Liver (tissue), 9 donors: ENCODE measurements around the gene DEXI. TPM values are rescaled to one million over a fixed set of nuclear protein-coding genes. Genes with fewer than 3 reads are reported as not detected.

ENCODE experiments used
- DNase-seq: peaks from one replicate; pipeline ENCODE4 v3.0.0-alpha.2; 2017; ENCODE audit warnings: low spot score
- H3K27ac ChIP-seq, 2 donors: one replicate each; pipeline ENCODE4 v1.7.0; 2013; ENCODE audit warnings: inconsistent platforms in 2 of 2, low read length in 2 of 2, control low read depth in 1 of 2, low read depth in 1 of 2, mild to moderate bottlenecking in 1 of 2
- H3K27me3 ChIP-seq, 4 donors: one replicate each; pipeline versions ENCODE4 v1.6.1 to v1.7.0; 2013; ENCODE audit warnings: low read length in 3 of 4, inconsistent platforms in 1 of 4, mild to moderate bottlenecking in 1 of 4, moderate library complexity in 1 of 4; ENCODE audit not compliant: control insufficient read depth in 4 of 4, insufficient read depth in 4 of 4
- H3K36me3 ChIP-seq, 4 donors: one replicate each; pipeline versions ENCODE4 v1.6.1 to v1.7.0; 2013; ENCODE audit warnings: low read length in 3 of 4, mild to moderate bottlenecking in 3 of 4, low read depth in 1 of 4, moderate library complexity in 1 of 4; ENCODE audit not compliant: control insufficient read depth in 4 of 4, insufficient read depth in 3 of 4
- H3K4me1 ChIP-seq, 4 donors: one replicate each; pipeline versions ENCODE4 v1.6.1 to v1.7.0; 2013; ENCODE audit warnings: low read length in 3 of 4, mild to moderate bottlenecking in 3 of 4, moderate library complexity in 1 of 4; ENCODE audit not compliant: control insufficient read depth in 4 of 4, insufficient read depth in 4 of 4
- H3K4me3 ChIP-seq, 3 donors: one replicate each; pipeline versions ENCODE4 v1.6.1 to v1.7.0; 2013; ENCODE audit warnings: low read length in 3 of 3, control low read depth in 1 of 3, low read depth in 1 of 3, mild to moderate bottlenecking in 1 of 3
- H3K9ac ChIP-seq, 2 donors: one replicate each; pipeline ENCODE4 v1.7.0; 2013; ENCODE audit warnings: low read length in 2 of 2, mild to moderate bottlenecking in 2 of 2, moderate library complexity in 2 of 2, control low read depth in 1 of 2, low read depth in 1 of 2
- H3K9me3 ChIP-seq, 4 donors: one replicate each; pipeline versions ENCODE4 v1.6.1 to v1.7.0; 2013; ENCODE audit warnings: low read length in 3 of 4; ENCODE audit not compliant: control insufficient read depth in 4 of 4
- EGR1 ChIP-seq, 2 donors: IDR thresholded peaks; 2 replicates each; pipeline ENCODE4 v1.6.1; 2016 to 2018; ENCODE audit warnings: antibody characterized with exemption in 2 of 2, low read depth in 2 of 2
- FOXA1 ChIP-seq: IDR thresholded peaks from 2 replicates; pipeline ENCODE4 v1.6.1; 2016; ENCODE audit warnings: antibody characterized with exemption
- FOXA2 ChIP-seq: IDR thresholded peaks from 2 replicates; pipeline ENCODE4 v1.6.1; 2016; ENCODE audit warnings: antibody characterized with exemption
- GABPA ChIP-seq, 2 donors: IDR thresholded peaks in 1 of 2; conservative IDR thresholded peaks in 1 of 2; 2 replicates each; pipeline ENCODE4 v1.6.1; 2016; ENCODE audit warnings: antibody characterized with exemption in 2 of 2, mild to moderate bottlenecking in 1 of 2, moderate library complexity in 1 of 2
- HNF4A ChIP-seq, 2 donors: conservative IDR thresholded peaks; 2 replicates each; pipeline ENCODE4 v1.6.1; 2016; ENCODE audit warnings: antibody characterized with exemption in 2 of 2, mild to moderate bottlenecking in 2 of 2
- HNF4G ChIP-seq: IDR thresholded peaks from 2 replicates; pipeline ENCODE4 v1.6.1; 2016; ENCODE audit warnings: antibody characterized with exemption
- NR2F2 ChIP-seq: IDR thresholded peaks from 2 replicates; pipeline ENCODE4 v1.6.1; 2016; ENCODE audit warnings: antibody characterized with exemption
- RAD21 ChIP-seq, 2 donors: IDR thresholded peaks; 2 replicates each; pipeline ENCODE4 v1.6.1; 2016; ENCODE audit warnings: antibody characterized with exemption in 2 of 2, mild to moderate bottlenecking in 2 of 2
- RXRA ChIP-seq, 2 donors: IDR thresholded peaks; 2 replicates each; pipeline ENCODE4 v1.6.1; 2017 to 2018; ENCODE audit warnings: antibody characterized with exemption in 2 of 2, mild to moderate bottlenecking in 1 of 2
- SP1 ChIP-seq: IDR thresholded peaks from 2 replicates; pipeline ENCODE4 v1.6.1; 2018; ENCODE audit warnings: antibody characterized with exemption, mild to moderate bottlenecking
- TAF1 ChIP-seq: conservative IDR thresholded peaks from 2 replicates; pipeline ENCODE4 v1.6.1; 2016; ENCODE audit warnings: antibody characterized with exemption, mild to moderate bottlenecking
- YY1 ChIP-seq: IDR thresholded peaks from 2 replicates; pipeline ENCODE4 v1.6.1; 2016; ENCODE audit warnings: antibody characterized with exemption, mild to moderate bottlenecking
- WGBS: extraction: QIAGEN DNeasy Blood & Tissue Kit; methylation state at CpG from one replicate; pipeline ENCODE4 v1.1.7; 2013; 5-methylcytosine and 5-hydroxymethylcytosine counted together
- polyA plus RNA-seq, 2 donors: library from polyadenylated mRNA; stranded (reverse) in 1 of 2; unstranded in 1 of 2; fragments of 200-250 nt in 1 of 2; fragments of >200 nt in 1 of 2; fragmentation: Nextera tagmentation in 1 of 2; extraction: Ambion mirVana in 1 of 2; gene quantifications; one replicate each; pipeline versions ENCODE4 v1.2.1 to v1.2.3, GENCODE V29; 2013 to 2015
- total RNA-seq, 2 donors: library from RNA; depleted of rRNA; stranded (reverse); fragments of >200 nt; gene quantifications; one replicate each; pipeline ENCODE4 v1.2.3, GENCODE V29; 2014
- TF ChIP-seq, protein P1 (sequence below): IDR thresholded peaks from 2 replicates; pipeline ENCODE4 v1.6.1; 2016; ENCODE audit warnings: antibody characterized with exemption
- TF ChIP-seq, protein P2 (sequence below): IDR thresholded peaks from 2 replicates; pipeline ENCODE4 v1.6.1; 2016; ENCODE audit warnings: antibody characterized with exemption
- TF ChIP-seq, protein P3 (sequence below): IDR thresholded peaks from 2 replicates; pipeline ENCODE4 v1.6.1; 2016; ENCODE audit warnings: antibody characterized with exemption, mild to moderate bottlenecking
- TF ChIP-seq, protein P4 (sequence below): fragments of 150-350 bp; IDR thresholded peaks from 2 replicates; pipeline ENCODE4 v1.5.1; 2017; ENCODE audit warnings: improper control_type of control experiment, low read depth, low read length; ENCODE audit not compliant: missing input control
- donor health status: healthy.
- donor health status: healthy.
- donor health status: healthy.
- donor health status: healthy.
- donor health status: healthy.

The DEXI gene
- total and polyA plus RNA-seq, 4 donors = 13.6 to 69.9 (median 41.8) TPM

DNA sequence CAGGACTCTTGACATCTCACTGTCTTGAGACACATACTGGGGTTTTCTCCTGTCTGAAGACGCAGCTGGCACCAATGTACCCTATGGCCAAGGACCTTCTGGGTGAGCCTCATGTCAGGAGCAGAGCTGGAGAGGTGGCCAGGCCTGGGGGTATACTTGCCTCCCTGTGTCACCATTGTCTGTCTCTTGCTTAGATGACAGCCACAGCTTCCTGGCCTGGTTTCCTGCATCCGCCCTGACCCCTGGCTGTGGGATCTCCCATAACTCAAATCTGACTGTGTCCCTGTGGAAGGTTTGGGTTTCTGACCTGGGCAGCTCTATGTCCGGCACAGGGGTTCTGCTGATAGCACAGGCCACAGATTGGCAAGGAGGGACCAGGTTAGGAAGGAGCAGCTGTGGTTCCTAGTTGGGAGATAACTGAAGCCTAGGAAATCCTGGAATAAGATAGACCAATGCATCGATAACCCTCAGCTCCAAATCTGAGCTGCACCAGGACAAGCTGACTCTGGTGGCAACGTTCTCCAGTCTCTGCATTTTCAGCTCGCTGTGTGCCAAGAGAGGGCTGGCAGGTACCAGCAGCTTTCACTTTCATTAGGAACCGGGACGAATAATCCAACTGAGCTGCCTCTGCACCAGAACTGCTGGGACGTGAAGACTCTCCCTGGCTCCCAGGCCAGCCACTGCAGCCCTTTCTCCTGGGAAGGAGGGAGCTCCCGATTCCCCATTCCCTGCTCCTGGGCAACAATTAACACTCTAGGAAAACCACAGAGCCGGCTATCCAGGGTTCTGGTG, 5.0 kb downstream of the DEXI start:
- peak overlapping the region; percentile 33 to 37 (median 36) for H3K4me3 ChIP-seq
- peak overlapping the region; percentile 18 to 60 for H3K9ac ChIP-seq
- H3K4me1 ChIP-seq = peaks cover 15 to 76% (median 70%) of the 10 kb centered on the region in 4 donors
- DNase-seq = no peak
- no peaks in the 10 kb centered on the region for H3K9me3 ChIP-seq
- TF ChIP-seq EGR1 (IDR thresholded peaks at IDR 0.05; ENCODE audit: low read depth in 2 of 2) = no peak
- TF ChIP-seq, protein P1, sequence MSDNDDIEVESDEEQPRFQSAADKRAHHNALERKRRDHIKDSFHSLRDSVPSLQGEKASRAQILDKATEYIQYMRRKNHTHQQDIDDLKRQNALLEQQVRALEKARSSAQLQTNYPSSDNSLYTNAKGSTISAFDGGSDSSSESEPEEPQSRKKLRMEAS = no peak
- no peak for TF ChIP-seq FOXA1
- TF ChIP-seq RAD21 (IDR thresholded peaks at IDR 0.05) = no peak
- TF ChIP-seq, protein P2, sequence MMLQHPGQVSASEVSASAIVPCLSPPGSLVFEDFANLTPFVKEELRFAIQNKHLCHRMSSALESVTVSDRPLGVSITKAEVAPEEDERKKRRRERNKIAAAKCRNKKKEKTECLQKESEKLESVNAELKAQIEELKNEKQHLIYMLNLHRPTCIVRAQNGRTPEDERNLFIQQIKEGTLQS = no peak
- no peak for TF ChIP-seq TAF1
- no peak for TF ChIP-seq FOXA2
- TF ChIP-seq SP1 = no peak
- TF ChIP-seq, protein P3, sequence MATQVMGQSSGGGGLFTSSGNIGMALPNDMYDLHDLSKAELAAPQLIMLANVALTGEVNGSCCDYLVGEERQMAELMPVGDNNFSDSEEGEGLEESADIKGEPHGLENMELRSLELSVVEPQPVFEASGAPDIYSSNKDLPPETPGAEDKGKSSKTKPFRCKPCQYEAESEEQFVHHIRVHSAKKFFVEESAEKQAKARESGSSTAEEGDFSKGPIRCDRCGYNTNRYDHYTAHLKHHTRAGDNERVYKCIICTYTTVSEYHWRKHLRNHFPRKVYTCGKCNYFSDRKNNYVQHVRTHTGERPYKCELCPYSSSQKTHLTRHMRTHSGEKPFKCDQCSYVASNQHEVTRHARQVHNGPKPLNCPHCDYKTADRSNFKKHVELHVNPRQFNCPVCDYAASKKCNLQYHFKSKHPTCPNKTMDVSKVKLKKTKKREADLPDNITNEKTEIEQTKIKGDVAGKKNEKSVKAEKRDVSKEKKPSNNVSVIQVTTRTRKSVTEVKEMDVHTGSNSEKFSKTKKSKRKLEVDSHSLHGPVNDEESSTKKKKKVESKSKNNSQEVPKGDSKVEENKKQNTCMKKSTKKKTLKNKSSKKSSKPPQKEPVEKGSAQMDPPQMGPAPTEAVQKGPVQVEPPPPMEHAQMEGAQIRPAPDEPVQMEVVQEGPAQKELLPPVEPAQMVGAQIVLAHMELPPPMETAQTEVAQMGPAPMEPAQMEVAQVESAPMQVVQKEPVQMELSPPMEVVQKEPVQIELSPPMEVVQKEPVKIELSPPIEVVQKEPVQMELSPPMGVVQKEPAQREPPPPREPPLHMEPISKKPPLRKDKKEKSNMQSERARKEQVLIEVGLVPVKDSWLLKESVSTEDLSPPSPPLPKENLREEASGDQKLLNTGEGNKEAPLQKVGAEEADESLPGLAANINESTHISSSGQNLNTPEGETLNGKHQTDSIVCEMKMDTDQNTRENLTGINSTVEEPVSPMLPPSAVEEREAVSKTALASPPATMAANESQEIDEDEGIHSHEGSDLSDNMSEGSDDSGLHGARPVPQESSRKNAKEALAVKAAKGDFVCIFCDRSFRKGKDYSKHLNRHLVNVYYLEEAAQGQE = no peak
- TF ChIP-seq YY1 = no peak
- TF ChIP-seq, protein P4, sequence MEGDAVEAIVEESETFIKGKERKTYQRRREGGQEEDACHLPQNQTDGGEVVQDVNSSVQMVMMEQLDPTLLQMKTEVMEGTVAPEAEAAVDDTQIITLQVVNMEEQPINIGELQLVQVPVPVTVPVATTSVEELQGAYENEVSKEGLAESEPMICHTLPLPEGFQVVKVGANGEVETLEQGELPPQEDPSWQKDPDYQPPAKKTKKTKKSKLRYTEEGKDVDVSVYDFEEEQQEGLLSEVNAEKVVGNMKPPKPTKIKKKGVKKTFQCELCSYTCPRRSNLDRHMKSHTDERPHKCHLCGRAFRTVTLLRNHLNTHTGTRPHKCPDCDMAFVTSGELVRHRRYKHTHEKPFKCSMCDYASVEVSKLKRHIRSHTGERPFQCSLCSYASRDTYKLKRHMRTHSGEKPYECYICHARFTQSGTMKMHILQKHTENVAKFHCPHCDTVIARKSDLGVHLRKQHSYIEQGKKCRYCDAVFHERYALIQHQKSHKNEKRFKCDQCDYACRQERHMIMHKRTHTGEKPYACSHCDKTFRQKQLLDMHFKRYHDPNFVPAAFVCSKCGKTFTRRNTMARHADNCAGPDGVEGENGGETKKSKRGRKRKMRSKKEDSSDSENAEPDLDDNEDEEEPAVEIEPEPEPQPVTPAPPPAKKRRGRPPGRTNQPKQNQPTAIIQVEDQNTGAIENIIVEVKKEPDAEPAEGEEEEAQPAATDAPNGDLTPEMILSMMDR = no peak
- TF ChIP-seq HNF4A (conservative IDR thresholded peaks at IDR 0.05) = peak in 1 of 2 donors; percentile 13
- no peak for TF ChIP-seq GABPA (IDR thresholded peaks at IDR 0.05 in 1 of 2, conservative IDR thresholded peaks at IDR 0.05 in 1 of 2)
- TF ChIP-seq NR2F2 = peak; percentile 54
- peak in 1 of 2 donors; percentile 10 for TF ChIP-seq RXRA (IDR thresholded peaks at IDR 0.05)
- peaks cover 0 to 2% (median 0%) of the 10 kb centered on the region in 4 donors for H3K36me3 ChIP-seq
- no peaks in the 10 kb centered on the region for H3K27me3 ChIP-seq
- peak overlapping the region; percentile 30 to 79 for H3K27ac ChIP-seq
- WGBS = 13% methylated on average over 11 of the region's 11 CpGs

DNA sequence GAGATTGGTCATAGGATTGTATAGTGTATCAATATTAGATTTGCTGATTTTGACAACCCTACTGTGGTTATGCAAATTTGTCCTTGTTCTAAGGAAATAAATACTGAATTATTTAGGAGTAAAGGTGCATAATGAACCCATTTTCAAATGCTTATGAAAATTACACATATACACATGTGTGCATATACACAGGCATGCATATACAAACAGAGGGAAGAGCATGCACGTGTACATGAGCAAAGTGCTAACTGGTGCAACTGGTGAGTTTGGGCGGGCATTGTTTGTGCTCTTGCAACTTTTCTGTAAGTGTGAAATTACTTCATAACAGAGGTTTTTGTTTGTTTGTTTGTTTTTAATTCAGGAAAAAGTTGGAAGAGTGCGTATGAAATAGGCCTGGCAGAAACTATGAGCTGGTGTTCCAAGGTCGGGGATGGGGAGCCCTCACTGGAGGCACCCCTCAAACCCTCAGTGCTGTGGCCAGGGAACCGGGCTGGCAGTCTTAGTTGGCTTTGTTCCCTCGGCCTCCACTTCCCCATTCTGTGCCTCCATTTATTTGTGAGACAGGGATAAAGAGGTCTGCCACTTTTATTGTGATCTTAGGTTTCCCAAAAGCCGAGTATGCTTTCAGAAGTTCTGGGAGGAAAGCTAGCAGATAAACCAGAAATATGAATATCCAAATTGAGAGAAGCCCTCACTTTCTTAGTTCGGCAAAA, 5.8 kb downstream of the DEXI start:
- no peak for DNase-seq
- peak overlapping the region; percentile 18 to 50 for H3K9ac ChIP-seq
- 45% methylated on average over 8 of the region's 8 CpGs for WGBS
- H3K36me3 ChIP-seq = peaks cover 0 to 2% (median 0%) of the 10 kb centered on the region in 4 donors
- no peaks in the 10 kb centered on the region for H3K27me3 ChIP-seq
- no peak overlapping the region for H3K4me3 ChIP-seq
- H3K27ac ChIP-seq = peak overlapping the region; percentile 30 to 79
- H3K4me1 ChIP-seq = peaks cover 17 to 79% (median 72%) of the 10 kb centered on the region in 4 donors
- no peaks in the 10 kb centered on the region for H3K9me3 ChIP-seq
- TF ChIP-seq NR2F2 (no peak), SP1 (no peak), HNF4G (no peak), RXRA (IDR thresholded peaks at IDR 0.05) (no peak), EGR1 (IDR thresholded peaks at IDR 0.05; ENCODE audit: low read depth in 2 of 2) (no peak), RAD21 (IDR thresholded peaks at IDR 0.05) (no peak), GABPA (IDR thresholded peaks at IDR 0.05 in 1 of 2, conservative IDR thresholded peaks at IDR 0.05 in 1 of 2) (no peak), FOXA2 (no peak)
- TF ChIP-seq, protein P4 = no peak
- TF ChIP-seq, protein P2 = no peak
- TF ChIP-seq, protein P3 = no peak
